ENCODE data around the gene SEL1L3. TPM values are rescaled to one million over a fixed set of nuclear protein-coding genes. Genes with fewer than 3 reads are reported as not detected.

Gene SEL1L3
- total and polyA plus RNA-seq, 12 donors = 1.4 to 9.8 (median 3.5) TPM

GRCh38 chr4:25769251-25769650, 93.5 kb downstream of the SEL1L3 start:
- ATAC-seq (peak; percentile 44 to 89 (median 80)), DNase-seq (peak in 1 of 2 donors; percentile 28)
- Histone ChIP-seq H3K27ac (no peak overlapping the region), H3K4me1 (peaks cover 0 to 16% (median 0%) of the 10 kb centered on the region in 9 donors), H3K4me3 (no peak overlapping the region), H3K27me3 (no peaks in the 10 kb centered on the region), H3K36me3 (peaks cover 0 to 30% (median 0%) of the 10 kb centered on the region in 9 donors), H3K9me3 (no peaks in the 10 kb centered on the region)
- TF ChIP-seq CTCF (IDR thresholded peaks at IDR 0.05) = no peak
- 23 to 28% methylated on average over 4 of the region's 4 CpGs for WGBS, 2 donors
- intact Hi-C loops (cut with DNase I) = loop anchor here in 4 of 10 donors (2.0 to 5.0 kb wide), 2 partner anchors 327 to 328 kb away; no protein-coding TSS in a partner anchor

- no peak overlapping the region for H3K27ac ChIP-seq
- no peak overlapping the region for H3K4me3 ChIP-seq
- DNase-seq (peak; percentile 22 to 73), ATAC-seq (peak in 7 of 8 donors; percentile 72 to 89 (median 88))
- peaks cover 0 to 16% (median 0%) of the 10 kb centered on the region in 9 donors for H3K4me1 ChIP-seq
- H3K9me3 ChIP-seq = no peaks in the 10 kb centered on the region
- no peaks in the 10 kb centered on the region for H3K27me3 ChIP-seq
- 45 to 48% methylated on average over 8 of the region's 8 CpGs for WGBS, 2 donors
- intact Hi-C loops (cut with DNase I) = loop anchor here (1.0 to 5.0 kb wide), 4 partner anchors 326 to 328 kb away; no protein-coding TSS in a partner anchor
- peaks cover 0 to 41% (median 0%) of the 10 kb centered on the region in 9 donors for H3K36me3 ChIP-seq
- TF ChIP-seq CTCF (IDR thresholded peaks at IDR 0.05) = peak; percentile 54 to 87 (median 81)
Measured at GRCh38 chr4:25767877-25768725, 94.7 kb downstream of the SEL1L3 start.

GRCh38 chr4:25760518-25761157, 102.2 kb downstream of the SEL1L3 start:
- TF ChIP-seq CTCF (IDR thresholded peaks at IDR 0.05) = no peak
- H3K4me1 ChIP-seq = no peaks in the 10 kb centered on the region
- no peaks in the 10 kb centered on the region for H3K27me3 ChIP-seq
- intact Hi-C loops (cut with DNase I) = loop anchor here in 1 of 10 donors (2.0 kb wide), 1 partner anchor 318 kb away; no protein-coding TSS in a partner anchor
- no peak overlapping the region for H3K27ac ChIP-seq
- H3K9me3 ChIP-seq = no peaks in the 10 kb centered on the region
- WGBS, 2 donors = 85 to 92% methylated on average over 11 of the region's 11 CpGs
- H3K36me3 ChIP-seq = peaks cover 0 to 63% (median 0%) of the 10 kb centered on the region in 9 donors
- ATAC-seq (no peak), DNase-seq (no peak)
- no peak overlapping the region for H3K4me3 ChIP-seq

GRCh38 chr4:25760048-25760447, 102.7 kb downstream of the SEL1L3 start:
- TF ChIP-seq CTCF (IDR thresholded peaks at IDR 0.05) = no peak
- 93 to 94% methylated on average over 4 of the region's 4 CpGs for WGBS, 2 donors
- Histone ChIP-seq H3K27me3 (no peaks in the 10 kb centered on the region), H3K4me3 (no peak overlapping the region), H3K4me1 (no peaks in the 10 kb centered on the region), H3K9me3 (no peaks in the 10 kb centered on the region), H3K36me3 (peaks cover 0 to 57% (median 0%) of the 10 kb centered on the region in 9 donors), H3K27ac (no peak overlapping the region)
- DNase-seq (no peak), ATAC-seq (no peak)
- intact Hi-C loops (cut with DNase I) = loop anchor here in 1 of 10 donors (2.0 kb wide), 1 partner anchor 317 kb away; no protein-coding TSS in a partner anchor
